Measurements from ENCODE around the gene ISG20. TPM values are rescaled to one million over a fixed set of nuclear protein-coding genes. Genes with fewer than 3 reads are reported as not detected.

ISG20 gene
- total RNA-seq, 1 experiment from 2014 or later = 6.4 TPM

DNA sequence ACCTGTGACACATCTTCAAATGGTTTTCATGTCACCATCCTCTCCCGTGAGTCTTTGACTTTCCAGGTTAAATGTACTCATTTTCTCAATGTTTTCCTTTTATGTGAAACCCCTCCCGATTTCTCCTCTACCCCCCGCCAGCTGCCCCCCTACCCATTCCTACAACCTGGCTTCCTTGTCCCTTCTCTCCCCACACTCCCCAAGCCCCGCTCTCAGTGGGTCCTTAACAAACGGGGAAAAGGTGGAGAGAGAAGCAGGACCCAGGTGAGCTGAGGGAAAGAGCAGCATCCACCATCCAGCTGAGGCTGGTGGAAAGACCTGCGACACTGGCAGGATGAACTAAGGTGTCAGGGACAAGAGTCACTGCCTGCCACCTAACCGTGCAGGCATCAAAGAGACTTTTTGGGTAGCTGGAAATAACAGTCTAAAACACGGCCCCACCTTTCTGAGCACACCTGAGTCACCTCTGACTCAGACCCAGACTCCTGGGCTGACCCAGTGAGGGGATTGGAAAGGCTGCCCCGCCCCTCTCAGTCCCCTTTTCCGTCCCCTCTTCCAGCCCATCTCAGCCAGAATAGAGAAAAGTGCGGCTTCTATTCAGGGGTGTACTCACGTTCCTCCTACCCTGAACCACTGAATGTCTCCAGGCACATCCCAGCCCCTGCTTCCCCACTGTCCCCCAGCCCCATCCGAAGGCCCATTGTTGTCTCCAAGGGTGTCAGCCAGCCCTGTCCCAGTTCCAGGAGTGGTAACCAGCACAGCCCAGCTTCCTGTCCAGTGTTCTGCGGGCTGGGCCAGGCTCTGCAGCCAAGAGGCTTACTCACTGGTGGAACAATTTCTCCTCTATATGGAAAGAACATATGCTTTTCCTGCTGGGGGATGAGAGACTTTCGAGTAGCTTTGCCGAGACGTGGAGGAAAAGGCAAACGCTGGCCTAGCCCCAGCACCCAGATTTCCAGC, 20.4 kb downstream of the ISG20 start:
- no peaks in the 10 kb centered on the region for H3K4me1 ChIP-seq
- TF ChIP-seq, protein P1, sequence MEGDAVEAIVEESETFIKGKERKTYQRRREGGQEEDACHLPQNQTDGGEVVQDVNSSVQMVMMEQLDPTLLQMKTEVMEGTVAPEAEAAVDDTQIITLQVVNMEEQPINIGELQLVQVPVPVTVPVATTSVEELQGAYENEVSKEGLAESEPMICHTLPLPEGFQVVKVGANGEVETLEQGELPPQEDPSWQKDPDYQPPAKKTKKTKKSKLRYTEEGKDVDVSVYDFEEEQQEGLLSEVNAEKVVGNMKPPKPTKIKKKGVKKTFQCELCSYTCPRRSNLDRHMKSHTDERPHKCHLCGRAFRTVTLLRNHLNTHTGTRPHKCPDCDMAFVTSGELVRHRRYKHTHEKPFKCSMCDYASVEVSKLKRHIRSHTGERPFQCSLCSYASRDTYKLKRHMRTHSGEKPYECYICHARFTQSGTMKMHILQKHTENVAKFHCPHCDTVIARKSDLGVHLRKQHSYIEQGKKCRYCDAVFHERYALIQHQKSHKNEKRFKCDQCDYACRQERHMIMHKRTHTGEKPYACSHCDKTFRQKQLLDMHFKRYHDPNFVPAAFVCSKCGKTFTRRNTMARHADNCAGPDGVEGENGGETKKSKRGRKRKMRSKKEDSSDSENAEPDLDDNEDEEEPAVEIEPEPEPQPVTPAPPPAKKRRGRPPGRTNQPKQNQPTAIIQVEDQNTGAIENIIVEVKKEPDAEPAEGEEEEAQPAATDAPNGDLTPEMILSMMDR (IDR thresholded peaks at IDR 0.05; ENCODE audit: insufficient read depth in 1 of 2, low read depth in 1 of 2, low read length in 1 of 2, severe bottlenecking in 1 of 2, unreplicated experiment in 1 of 2) = no peak
- Mint-ChIP-seq H3K36me3 (ENCODE audit: insufficient read depth, unreplicated experiment) (peaks cover 6% of the 10 kb centered on the region), H3K4me1 (ENCODE audit: low read depth, unreplicated experiment) (no peaks in the 10 kb centered on the region), H3K4me3 (ENCODE audit: unreplicated experiment) (no peak overlapping the region), H3K27ac (ENCODE audit: unreplicated experiment) (no peak overlapping the region), H3K27me3 (ENCODE audit: insufficient read depth, unreplicated experiment) (peaks cover 7% of the 10 kb centered on the region), H3K9me3 (ENCODE audit: unreplicated experiment) (no peaks in the 10 kb centered on the region)
- no peak overlapping the region for H3K4me3 ChIP-seq (ENCODE audit: low read depth, low read length)
- ChIA-PET POLR2A (interaction anchor here (0.6 kb wide), 1 partner anchor 21 kb away, joined by 4 read pairs; the partner anchor contains the start of gene ISG20), CTCF (interaction anchor here (1.7 kb wide), 1 partner anchor 21 kb away, joined by 4 read pairs; the partner anchor contains the start of gene ISG20)
- no peaks in the 10 kb centered on the region for H3K36me3 ChIP-seq (ENCODE audit: control insufficient read depth, insufficient read depth, low read length)
- intact Hi-C loops (cut with micrococcal nuclease; ENCODE audit: unreplicated experiment) = loop anchor here (5.0 to 10.0 kb wide), 3 partner anchors 64 to 358 kb away; no protein-coding TSS in a partner anchor
- H3K9me3 ChIP-seq = no peaks in the 10 kb centered on the region
- H3K27me3 ChIP-seq (replicated peaks; ENCODE audit: control insufficient read depth, insufficient read depth, low read length) = no peaks in the 10 kb centered on the region
- no TSS peak for BruUV-seq (replicated peaks)
- DNase-seq = no peak

DNA sequence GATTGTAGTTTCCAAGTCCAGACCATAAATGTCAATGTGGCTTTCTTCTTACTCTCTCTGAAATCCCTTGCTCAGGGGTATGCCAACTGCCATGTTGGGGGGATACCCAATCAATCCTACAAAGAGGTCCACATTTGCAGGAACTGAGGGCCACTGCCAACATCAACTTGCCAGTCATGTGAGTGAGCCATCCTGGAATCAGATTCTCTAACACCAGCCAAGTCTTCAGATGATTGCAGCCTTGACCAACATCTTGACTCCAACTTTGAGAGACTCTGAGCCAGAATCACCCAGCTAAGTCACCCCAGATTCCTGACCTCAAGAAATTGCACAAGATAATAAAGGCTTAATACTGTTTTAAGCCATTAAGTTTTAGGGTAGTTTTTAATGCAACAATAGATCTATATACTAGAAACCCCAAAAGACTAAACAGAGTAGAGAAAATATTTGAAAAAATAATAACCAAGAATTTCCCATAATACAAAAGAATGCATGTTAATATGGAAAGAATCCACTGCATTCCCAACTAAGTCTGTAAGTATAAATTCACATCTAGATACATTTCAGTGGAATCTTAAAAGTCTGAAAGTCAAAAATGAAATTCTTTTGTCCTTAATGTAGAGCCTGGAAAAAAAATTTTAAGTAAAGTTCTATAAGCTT, 22.4 kb downstream of the ISG20 start:
- no TSS peak for BruUV-seq (replicated peaks)
- H3K36me3 Mint-ChIP-seq (ENCODE audit: insufficient read depth, unreplicated experiment) = peaks cover 6% of the 10 kb centered on the region
- TF ChIP-seq, protein P1 (IDR thresholded peaks at IDR 0.05; ENCODE audit: insufficient read depth in 1 of 2, low read depth in 1 of 2, low read length in 1 of 2, severe bottlenecking in 1 of 2, unreplicated experiment in 1 of 2) = no peak
- H3K4me3 Mint-ChIP-seq (ENCODE audit: unreplicated experiment) = no peak overlapping the region
- Histone ChIP-seq H3K4me3 (ENCODE audit: low read depth, low read length) (no peak overlapping the region), H3K4me1 (no peaks in the 10 kb centered on the region), H3K36me3 (ENCODE audit: control insufficient read depth, insufficient read depth, low read length) (no peaks in the 10 kb centered on the region), H3K27me3 (replicated peaks; ENCODE audit: control insufficient read depth, insufficient read depth, low read length) (no peaks in the 10 kb centered on the region), H3K9me3 (no peaks in the 10 kb centered on the region)
- H3K4me1 Mint-ChIP-seq (ENCODE audit: low read depth, unreplicated experiment) = no peaks in the 10 kb centered on the region
- no peaks in the 10 kb centered on the region for H3K9me3 Mint-ChIP-seq (ENCODE audit: unreplicated experiment)
- DNase-seq = no peak
- ChIA-PET CTCF (no interaction called here), POLR2A (no interaction called here)
- no peak overlapping the region for H3K27ac Mint-ChIP-seq (ENCODE audit: unreplicated experiment)
- peaks cover 7% of the 10 kb centered on the region for H3K27me3 Mint-ChIP-seq (ENCODE audit: insufficient read depth, unreplicated experiment)
- intact Hi-C loops (cut with micrococcal nuclease; ENCODE audit: unreplicated experiment) = no loop called here

- ChIA-PET POLR2A (no interaction called here), CTCF (no interaction called here)
- Histone ChIP-seq H3K9me3 (no peaks in the 10 kb centered on the region), H3K27me3 (replicated peaks; ENCODE audit: control insufficient read depth, insufficient read depth, low read length) (no peaks in the 10 kb centered on the region), H3K4me3 (ENCODE audit: low read depth, low read length) (no peak overlapping the region), H3K4me1 (no peaks in the 10 kb centered on the region), H3K36me3 (ENCODE audit: control insufficient read depth, insufficient read depth, low read length) (no peaks in the 10 kb centered on the region)
- TF ChIP-seq, protein P1 (IDR thresholded peaks at IDR 0.05; ENCODE audit: insufficient read depth in 1 of 2, low read depth in 1 of 2, low read length in 1 of 2, severe bottlenecking in 1 of 2, unreplicated experiment in 1 of 2) = no peak
- intact Hi-C loops (cut with micrococcal nuclease; ENCODE audit: unreplicated experiment) = no loop called here
- Mint-ChIP-seq H3K27ac (ENCODE audit: unreplicated experiment) (no peak overlapping the region), H3K36me3 (ENCODE audit: insufficient read depth, unreplicated experiment) (peaks cover 6% of the 10 kb centered on the region), H3K9me3 (ENCODE audit: unreplicated experiment) (no peaks in the 10 kb centered on the region), H3K4me3 (ENCODE audit: unreplicated experiment) (no peak overlapping the region), H3K27me3 (ENCODE audit: insufficient read depth, unreplicated experiment) (peaks cover 7% of the 10 kb centered on the region), H3K4me1 (ENCODE audit: low read depth, unreplicated experiment) (no peaks in the 10 kb centered on the region)
- BruUV-seq (replicated peaks) = no TSS peak
- no peak for DNase-seq
Measured at GRCh38 chr15:88661761-88662556, 23.1 kb downstream of the ISG20 start.
